ENCODE measurements around the gene EIF5B.
A peak's percentile ranks its signal among the peaks of the same experiment; 100 is the strongest.
"Not testable (repeated sequence)": the region's sequence is repeated elsewhere in the genome, so short reads cannot be mapped to it uniquely, and the experiment has no call there.

EIF5B gene, protein sequence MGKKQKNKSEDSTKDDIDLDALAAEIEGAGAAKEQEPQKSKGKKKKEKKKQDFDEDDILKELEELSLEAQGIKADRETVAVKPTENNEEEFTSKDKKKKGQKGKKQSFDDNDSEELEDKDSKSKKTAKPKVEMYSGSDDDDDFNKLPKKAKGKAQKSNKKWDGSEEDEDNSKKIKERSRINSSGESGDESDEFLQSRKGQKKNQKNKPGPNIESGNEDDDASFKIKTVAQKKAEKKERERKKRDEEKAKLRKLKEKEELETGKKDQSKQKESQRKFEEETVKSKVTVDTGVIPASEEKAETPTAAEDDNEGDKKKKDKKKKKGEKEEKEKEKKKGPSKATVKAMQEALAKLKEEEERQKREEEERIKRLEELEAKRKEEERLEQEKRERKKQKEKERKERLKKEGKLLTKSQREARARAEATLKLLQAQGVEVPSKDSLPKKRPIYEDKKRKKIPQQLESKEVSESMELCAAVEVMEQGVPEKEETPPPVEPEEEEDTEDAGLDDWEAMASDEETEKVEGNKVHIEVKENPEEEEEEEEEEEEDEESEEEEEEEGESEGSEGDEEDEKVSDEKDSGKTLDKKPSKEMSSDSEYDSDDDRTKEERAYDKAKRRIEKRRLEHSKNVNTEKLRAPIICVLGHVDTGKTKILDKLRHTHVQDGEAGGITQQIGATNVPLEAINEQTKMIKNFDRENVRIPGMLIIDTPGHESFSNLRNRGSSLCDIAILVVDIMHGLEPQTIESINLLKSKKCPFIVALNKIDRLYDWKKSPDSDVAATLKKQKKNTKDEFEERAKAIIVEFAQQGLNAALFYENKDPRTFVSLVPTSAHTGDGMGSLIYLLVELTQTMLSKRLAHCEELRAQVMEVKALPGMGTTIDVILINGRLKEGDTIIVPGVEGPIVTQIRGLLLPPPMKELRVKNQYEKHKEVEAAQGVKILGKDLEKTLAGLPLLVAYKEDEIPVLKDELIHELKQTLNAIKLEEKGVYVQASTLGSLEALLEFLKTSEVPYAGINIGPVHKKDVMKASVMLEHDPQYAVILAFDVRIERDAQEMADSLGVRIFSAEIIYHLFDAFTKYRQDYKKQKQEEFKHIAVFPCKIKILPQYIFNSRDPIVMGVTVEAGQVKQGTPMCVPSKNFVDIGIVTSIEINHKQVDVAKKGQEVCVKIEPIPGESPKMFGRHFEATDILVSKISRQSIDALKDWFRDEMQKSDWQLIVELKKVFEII

DNA sequence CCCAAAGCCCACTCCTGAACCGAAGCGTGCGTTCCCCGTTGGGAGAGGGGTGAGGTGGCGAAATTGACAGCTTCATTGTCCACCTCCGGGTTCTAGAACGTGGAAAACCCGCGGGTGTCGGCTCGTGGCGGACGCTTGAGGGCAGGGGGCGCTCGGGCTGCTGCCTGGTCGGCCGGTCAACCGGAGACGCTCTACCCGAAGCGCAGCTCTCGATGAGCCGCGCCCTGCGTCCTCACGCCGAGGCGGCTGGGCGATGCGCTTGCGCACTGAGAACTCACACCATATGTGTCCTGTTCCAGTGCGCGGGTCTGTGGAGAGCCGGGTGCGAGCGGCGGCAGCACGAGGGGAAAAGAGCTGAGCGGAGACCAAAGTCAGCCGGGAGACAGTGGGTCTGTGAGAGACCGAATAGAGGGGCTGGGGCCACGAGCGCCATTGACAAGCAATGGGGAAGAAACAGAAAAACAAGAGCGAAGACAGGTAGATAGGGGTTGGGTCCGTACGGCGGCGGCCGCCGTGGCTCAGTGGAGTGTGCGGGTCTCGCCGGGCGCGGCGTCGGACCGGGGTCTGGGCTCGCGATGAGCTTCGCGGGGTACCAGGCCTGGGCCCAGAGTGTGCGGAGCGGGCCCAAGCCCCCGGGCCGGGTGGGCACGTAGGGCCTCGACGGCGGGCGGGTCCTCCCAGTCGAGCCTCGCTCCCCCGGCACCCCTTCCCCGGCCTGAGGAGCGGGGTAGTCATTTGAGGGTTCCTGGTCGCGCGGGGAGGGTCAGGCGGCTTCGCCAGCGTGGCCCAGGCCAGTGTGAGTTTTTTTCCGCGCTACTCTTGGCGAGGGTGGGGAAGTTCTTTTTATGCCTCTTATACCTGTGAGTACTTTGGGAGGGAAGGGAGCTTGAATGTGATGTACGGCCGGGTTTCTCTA, at the start of gene EIF5B:
TSS of gene EIF5B (plus strand) at position 277 of the 916 bp plus-strand sequence. CDS start at position 443, 166 bp downstream.
- peak within 1 kb of the TSS; percentile 96 for H3K4me3 ChIP-seq (ENCODE audit: low read depth, low read length)

DNA sequence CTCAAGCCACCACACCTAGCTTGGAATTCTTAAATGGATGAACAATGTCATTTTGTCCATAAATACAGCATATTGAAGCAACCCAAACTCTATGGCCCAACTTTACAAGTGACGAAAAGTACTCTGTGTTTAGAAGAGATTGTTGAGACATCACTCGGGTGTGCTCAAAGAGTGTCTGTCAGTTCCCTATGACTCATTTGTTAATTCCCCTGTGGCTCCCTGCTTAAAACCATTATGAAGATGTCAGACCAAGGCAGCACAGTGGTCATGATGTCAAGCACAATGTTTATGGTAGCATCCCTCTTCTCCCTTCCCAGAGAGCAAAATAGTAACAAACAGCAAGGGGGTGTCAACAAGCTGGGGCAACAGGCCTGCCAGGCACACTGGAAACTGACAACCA, 39.2 kb upstream of the EIF5B start:
- H3K4me3 ChIP-seq (ENCODE audit: low read depth, low read length) = no peak overlapping the region

- H3K4me3 ChIP-seq (ENCODE audit: low read depth, low read length) = no peak overlapping the region
These were observed 37.6 kb upstream of the EIF5B start for GRCh38 chr2:99299580-99299979.

DNA sequence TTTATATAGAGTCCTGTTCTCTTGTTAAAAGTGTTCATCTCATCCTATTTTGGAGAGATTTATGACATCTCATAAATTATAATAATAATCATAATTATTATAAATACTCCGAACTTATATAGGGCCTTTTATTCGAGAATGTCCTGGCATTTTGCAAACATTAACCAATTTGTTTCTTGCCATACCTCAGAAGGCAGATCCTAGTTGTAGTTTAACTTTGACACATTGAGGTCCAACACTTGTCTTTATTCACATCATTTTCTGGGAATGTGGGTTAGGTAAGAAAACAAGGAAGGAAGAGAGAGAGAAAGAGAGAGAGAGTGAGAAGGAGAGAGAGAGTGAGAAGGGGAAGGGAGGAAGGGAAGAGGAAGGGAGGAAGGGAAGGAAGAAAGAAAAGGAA, 36.1 kb upstream of the EIF5B start, which contains the start of gene LYG1:
TSS of gene LYG1 (minus strand) at position 101 of the 400 bp plus-strand sequence. CDS start 5,527 bp downstream, outside the sequence.
- not testable (repeated sequence) for H3K4me3 ChIP-seq (ENCODE audit: low read depth, low read length)

DNA sequence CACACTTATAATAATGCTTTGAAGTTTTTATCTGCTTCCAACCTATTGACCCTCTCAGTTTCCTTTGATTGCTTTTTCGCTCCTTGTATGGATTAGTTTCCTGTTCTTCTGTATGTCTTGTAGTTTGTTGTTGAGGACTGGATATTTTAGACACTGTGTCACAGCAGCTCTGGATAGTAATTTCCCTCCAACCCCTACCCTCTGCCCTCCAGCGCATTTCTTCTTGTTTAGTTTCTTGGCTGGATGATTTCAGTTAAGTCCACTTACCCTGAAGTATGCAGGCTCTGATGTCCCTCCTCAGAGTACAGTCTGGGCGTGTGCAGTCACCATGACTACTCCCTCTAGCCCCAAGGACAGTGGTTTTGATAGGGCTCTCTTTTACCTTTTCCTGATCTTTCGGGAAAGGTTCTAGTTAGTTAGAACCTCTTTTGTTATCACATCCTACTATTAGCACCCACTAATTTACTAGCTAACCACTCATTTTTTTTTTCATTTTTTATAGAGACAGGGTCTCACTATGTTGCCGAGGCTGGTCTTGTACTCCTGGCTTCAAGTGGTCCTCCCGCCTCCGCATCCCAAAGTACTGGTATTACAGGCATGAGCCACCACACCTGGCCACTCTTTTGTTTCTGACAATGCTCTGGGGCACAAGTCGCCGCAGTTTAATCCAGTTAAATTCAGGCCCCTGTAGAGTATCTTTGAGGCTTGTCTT, 19.9 kb upstream of the EIF5B start:
- no peak overlapping the region for H3K4me3 ChIP-seq (ENCODE audit: low read depth, low read length)

DNA sequence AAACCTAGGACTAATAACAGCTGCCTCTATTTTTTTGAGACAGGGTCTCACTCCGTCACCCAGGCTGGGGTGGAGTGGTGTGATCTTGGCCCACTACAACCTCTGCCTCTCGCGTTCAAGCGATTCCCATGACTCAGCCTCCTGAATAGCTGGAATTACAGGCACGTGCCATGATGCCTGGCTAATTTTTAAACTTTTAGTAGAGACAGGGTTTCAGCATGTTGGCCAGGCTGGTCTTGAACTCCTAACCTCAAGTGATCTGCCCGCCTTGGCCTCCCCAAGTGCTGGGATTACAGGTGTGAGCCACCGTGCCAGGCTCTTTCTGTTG, 19.4 kb upstream of the EIF5B start:
- H3K4me3 ChIP-seq (ENCODE audit: low read depth, low read length) = not testable (repeated sequence)

- H3K4me3 ChIP-seq (ENCODE audit: low read depth, low read length) = no peak overlapping the region
These were observed 11.8 kb upstream of the EIF5B start for GRCh38 chr2:99325384-99325783.

DNA sequence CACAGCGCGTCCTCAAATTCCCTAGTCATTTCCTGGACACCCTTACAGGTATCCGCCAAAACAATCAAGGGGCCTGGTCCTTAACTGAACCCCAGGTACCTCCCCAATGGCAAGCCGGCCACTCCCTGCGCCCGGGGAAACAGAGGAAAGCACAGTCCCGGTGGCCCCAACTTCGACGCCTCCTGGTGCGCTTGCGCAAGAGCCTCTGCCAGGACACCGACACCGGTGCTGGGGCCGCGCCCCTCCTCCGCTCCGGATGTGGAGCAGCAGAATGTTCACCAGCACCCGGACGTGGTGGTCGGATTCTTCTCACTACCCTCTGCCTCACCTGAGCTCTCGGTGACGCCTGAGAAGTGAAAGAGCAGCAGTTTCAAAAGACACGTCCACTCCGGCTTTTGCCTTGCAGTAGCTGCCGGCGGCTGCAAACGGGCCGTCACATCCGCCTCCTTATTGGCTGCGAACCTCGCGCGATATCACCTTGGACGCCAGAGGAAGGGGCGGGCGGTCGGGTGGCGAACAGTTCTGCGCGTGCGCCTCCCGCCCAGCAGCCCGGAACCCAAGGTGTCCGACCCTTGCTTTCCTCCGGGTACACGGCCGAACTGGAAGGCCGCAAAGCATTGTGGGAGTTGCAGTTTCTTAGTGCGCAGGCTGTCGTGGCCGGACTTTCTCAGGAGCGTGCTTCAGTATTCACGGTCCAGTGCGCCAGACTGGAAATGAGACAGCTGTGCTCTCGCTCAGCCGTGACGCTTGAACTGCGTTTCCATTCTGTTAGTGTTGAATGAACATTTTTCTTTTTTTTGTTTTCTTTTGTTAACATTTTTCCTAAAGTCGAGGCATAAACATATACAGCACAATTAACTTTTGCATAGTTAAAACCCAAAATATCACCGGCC, 1.0 kb upstream of the EIF5B start, which contains the start of gene TXNDC9:
TSS of gene TXNDC9 (minus strand) at position 423 of the 893 bp plus-strand sequence. CDS start 3,123 bp downstream, outside the sequence.
- H3K4me3 ChIP-seq (ENCODE audit: low read depth, low read length) = peak within 1 kb of the TSS; percentile 96

DNA sequence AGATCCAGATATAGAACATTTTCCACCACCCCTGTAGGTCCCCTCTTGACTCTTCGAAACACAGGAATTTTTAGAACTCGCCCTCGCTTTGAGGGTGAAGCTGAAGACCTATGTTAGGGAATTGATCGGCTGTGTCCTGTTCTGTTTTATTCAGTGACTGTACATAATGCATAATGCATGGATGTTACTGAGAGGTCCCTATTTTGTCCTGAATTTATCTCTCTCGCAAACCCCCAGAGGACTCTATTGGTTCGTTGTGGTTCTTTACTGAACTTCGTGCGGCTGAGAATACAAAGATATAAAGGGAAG, 431 bp upstream of the EIF5B start:
- H3K4me3 ChIP-seq (ENCODE audit: low read depth, low read length) = peak overlapping the region; percentile 91

GRCh38 chr2:99338029-99338585, 918 bp downstream of the EIF5B start:
- peak overlapping the region; percentile 91 for H3K4me3 ChIP-seq (ENCODE audit: low read depth, low read length)

DNA sequence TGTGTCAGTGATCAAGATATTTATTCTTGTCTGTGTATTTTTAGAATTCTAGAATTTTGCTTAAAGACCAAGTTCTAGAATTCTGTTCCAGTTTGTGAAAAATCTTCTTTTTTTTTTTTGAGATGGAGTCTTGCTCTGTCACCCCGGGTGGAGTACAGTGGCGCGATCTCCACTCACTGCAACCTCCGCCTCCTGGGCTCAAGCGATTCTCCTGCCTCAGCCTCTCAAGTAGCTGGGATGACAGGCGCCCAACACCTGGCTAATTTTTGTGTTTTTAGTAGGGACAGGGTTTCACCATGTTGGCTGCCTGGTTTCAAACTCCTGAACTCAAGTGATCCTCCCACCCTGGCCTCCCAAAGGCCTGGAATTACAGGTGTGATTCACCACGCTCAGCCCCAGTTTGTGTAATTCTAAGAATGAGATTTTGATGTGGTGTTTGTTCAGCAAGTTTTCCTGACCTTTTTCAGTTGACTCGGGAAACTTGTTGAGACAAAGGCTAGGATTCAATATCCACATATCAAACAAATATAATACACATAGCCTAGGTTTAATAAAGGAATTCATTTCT, 3.6 kb downstream of the EIF5B start:
- H3K4me3 ChIP-seq (ENCODE audit: low read depth, low read length) = no peak overlapping the region

GRCh38 chr2:99342536-99342935, 5.3 kb downstream of the EIF5B start:
- no peak overlapping the region for H3K4me3 ChIP-seq (ENCODE audit: low read depth, low read length)

GRCh38 chr2:99345446-99345845, 8.3 kb downstream of the EIF5B start:
- not testable (repeated sequence) for H3K4me3 ChIP-seq (ENCODE audit: low read depth, low read length)

DNA sequence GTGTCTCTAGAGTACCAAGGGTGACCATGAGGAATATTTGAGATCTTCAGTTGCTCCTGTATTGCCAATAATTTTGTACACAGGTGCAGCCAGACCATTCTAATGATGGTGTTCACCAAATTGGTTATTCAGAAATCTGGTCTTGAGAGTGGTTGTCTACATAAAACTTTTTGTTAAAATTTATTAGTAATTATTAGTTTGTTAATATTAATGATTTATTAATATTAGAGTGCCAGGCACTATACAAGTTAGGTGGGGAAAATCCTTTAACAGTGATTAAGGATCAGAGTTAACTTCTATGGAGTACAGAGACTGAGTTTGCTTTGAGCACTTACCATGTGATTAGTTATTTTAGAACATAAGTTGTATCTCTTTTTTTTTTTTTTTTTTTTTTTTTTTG, 9.0 kb downstream of the EIF5B start:
- H3K4me3 ChIP-seq (ENCODE audit: low read depth, low read length) = no peak overlapping the region

DNA sequence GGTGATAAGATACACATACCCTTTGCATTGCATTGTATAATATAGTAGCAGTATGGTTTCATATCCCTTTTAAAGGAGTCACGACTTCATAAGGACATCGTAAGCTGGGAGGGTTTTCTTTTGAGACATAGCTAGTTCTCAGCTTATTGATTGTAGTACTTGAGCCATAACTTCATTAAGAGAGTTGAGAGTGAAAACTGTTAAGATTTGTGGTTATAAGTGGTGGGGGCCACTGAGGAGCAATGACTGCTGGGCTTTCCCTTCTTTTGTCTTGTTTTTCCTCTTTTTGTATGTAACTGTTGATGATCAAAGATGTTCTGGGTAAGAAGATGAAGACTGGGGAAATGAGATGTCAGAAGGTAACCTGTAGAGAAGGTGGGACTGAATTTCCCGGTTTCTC, 11.0 kb downstream of the EIF5B start:
- no peak overlapping the region for H3K4me3 ChIP-seq (ENCODE audit: low read depth, low read length)

GRCh38 chr2:99350194-99350593, 13.0 kb downstream of the EIF5B start:
- H3K4me3 ChIP-seq (ENCODE audit: low read depth, low read length) = no peak overlapping the region

DNA sequence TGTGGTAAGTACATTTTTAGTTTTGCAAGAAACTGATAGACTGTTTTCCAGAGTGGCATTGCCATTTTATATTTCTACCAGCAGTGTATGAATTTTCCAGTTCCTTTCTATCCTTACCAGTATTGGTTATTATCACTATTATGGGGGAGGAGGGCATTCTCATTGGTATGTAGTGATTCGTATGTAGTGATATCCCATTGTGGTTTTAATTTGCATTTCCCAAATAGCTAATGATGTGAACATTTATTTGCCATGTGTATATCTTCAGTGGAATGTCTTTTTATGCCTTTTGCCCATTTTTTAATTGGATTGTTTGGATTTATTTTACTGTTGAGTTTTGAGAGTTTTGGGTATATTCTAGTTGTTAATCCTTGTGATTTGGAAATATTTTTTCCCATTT, 16.9 kb downstream of the EIF5B start:
- no peak overlapping the region for H3K4me3 ChIP-seq (ENCODE audit: low read depth, low read length)

DNA sequence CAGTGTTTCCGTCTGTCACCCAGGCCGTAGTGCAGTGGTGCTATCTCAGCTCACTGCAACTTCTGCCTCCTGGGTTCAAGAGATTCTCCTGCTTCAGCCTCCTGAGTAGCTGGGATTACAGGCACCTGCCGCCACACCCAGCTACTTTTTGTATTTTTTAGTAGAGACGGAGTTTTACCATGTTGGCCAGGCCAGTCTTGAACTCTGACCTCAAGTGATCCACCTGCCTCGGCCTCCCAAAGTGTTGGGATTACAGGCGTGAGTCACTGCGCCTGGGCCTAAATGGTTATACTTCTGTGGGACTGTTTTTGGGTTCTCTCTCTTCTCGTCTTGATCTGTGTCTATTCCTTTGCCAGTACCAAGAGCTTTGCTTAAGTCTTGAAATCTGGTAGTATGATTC, 17.6 kb downstream of the EIF5B start:
- not testable (repeated sequence) for H3K4me3 ChIP-seq (ENCODE audit: low read depth, low read length)
